WTC11 (cell line): ENCODE results near the gene MMRN1.

Experiments used
- GABPB1 ChIP-seq: sonication (generic); formaldehyde crosslinking; IDR thresholded peaks from 2 replicates; pipeline ENCODE4 v1.8.1; 2023; ENCODE audit warnings: mild to moderate bottlenecking, missing genetic modification reagents
- KAT7 ChIP-seq: sonication (generic); formaldehyde crosslinking; IDR thresholded peaks from 2 replicates; pipeline ENCODE4 v1.8.1; 2023; ENCODE audit warnings: missing genetic modification reagents, mild to moderate bottlenecking, borderline replicate concordance
- NFATC4 ChIP-seq: fragments of 250-450 bp; sonication (Bioruptor Pico); IDR thresholded peaks from 2 replicates; pipeline ENCODE4 v1.9.0; 2021; ENCODE audit warnings: mild to moderate bottlenecking
- NR2C2 ChIP-seq: sonication (generic); formaldehyde crosslinking; IDR thresholded peaks from 2 replicates; pipeline ENCODE4 v1.8.0; 2022; ENCODE audit warnings: mild to moderate bottlenecking, missing genetic modification reagents
- TF ChIP-seq, protein P1 (sequence below): fragments of 200-600 bp; IDR thresholded peaks from 2 replicates; pipeline ENCODE4 v1.8.0; 2022; ENCODE audit warnings: antibody characterized with exemption
- TF ChIP-seq, protein P2 (sequence below): sonication (generic); formaldehyde crosslinking; IDR thresholded peaks from 2 replicates; pipeline ENCODE4 v1.8.1; 2022; ENCODE audit warnings: mild to moderate bottlenecking, missing genetic modification reagents, moderate library complexity, borderline replicate concordance
- TF ChIP-seq, protein P3 (sequence below): sonication (generic); formaldehyde crosslinking; IDR thresholded peaks from 2 replicates; pipeline ENCODE4 v1.8.0; 2022; ENCODE audit warnings: mild to moderate bottlenecking, missing genetic modification reagents

DNA sequence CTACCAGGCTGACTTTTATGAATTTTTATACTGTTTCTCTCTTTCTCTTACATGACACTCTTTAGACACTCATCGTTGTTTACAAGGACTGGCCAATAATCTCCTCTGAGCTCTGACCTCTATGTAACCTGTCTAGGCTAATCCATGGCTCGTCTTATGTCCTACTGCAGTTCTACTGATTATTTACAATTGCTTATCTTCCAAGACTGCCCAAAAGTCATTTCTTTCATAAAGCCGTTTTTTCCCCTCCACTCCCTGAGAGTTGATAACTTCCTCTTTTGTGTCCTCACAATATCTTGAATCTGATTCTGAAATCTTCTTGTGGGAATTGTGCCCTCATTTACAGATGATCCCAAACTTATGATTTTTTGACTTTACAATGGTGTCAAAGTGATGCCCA, 39.4 kb upstream of the MMRN1 start:
- TF ChIP-seq, protein P1, sequence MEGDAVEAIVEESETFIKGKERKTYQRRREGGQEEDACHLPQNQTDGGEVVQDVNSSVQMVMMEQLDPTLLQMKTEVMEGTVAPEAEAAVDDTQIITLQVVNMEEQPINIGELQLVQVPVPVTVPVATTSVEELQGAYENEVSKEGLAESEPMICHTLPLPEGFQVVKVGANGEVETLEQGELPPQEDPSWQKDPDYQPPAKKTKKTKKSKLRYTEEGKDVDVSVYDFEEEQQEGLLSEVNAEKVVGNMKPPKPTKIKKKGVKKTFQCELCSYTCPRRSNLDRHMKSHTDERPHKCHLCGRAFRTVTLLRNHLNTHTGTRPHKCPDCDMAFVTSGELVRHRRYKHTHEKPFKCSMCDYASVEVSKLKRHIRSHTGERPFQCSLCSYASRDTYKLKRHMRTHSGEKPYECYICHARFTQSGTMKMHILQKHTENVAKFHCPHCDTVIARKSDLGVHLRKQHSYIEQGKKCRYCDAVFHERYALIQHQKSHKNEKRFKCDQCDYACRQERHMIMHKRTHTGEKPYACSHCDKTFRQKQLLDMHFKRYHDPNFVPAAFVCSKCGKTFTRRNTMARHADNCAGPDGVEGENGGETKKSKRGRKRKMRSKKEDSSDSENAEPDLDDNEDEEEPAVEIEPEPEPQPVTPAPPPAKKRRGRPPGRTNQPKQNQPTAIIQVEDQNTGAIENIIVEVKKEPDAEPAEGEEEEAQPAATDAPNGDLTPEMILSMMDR: no peak
- no peak for TF ChIP-seq NFATC4 (CRISPR knock-in tag)
- TF ChIP-seq, protein P2, sequence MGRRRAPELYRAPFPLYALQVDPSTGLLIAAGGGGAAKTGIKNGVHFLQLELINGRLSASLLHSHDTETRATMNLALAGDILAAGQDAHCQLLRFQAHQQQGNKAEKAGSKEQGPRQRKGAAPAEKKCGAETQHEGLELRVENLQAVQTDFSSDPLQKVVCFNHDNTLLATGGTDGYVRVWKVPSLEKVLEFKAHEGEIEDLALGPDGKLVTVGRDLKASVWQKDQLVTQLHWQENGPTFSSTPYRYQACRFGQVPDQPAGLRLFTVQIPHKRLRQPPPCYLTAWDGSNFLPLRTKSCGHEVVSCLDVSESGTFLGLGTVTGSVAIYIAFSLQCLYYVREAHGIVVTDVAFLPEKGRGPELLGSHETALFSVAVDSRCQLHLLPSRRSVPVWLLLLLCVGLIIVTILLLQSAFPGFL: no peak
- no peak for TF ChIP-seq GABPB1 (CRISPR knock-in tag)
- TF ChIP-seq NR2C2 (CRISPR knock-in tag): no peak
- no peak for TF ChIP-seq KAT7 (CRISPR knock-in tag)
- TF ChIP-seq, protein P3, sequence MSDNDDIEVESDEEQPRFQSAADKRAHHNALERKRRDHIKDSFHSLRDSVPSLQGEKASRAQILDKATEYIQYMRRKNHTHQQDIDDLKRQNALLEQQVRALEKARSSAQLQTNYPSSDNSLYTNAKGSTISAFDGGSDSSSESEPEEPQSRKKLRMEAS: no peak
